ENCODE measurements around the gene XRCC4. TPM values are rescaled to one million over a fixed set of nuclear protein-coding genes. Genes with fewer than 3 reads are reported as not detected.

The XRCC4 gene
- total and polyA plus RNA-seq, 11 donors, result 3.3 to 50.5 (median 8.0) TPM

GRCh38 chr5:83077662-83078261, 415 bp downstream of the XRCC4 start:
- TF ChIP-seq POLR2A (IDR thresholded peaks at IDR 0.05) (no peak), CTCF (IDR thresholded peaks at IDR 0.05) (no peak)
- WGBS, 4 donors, result 3 to 7% (median 5%) methylated on average over 14 of the region's 14 CpGs
- Histone ChIP-seq H3K9me3 (no peaks in the 10 kb centered on the region), H3K4me3 (peak overlapping the region; percentile 56 to 97 (median 76)), H3K36me3 (peaks cover 0 to 6% (median 0%) of the 10 kb centered on the region in 9 donors), H3K27me3 (no peaks in the 10 kb centered on the region), H3K4me1 (peaks cover 0 to 54% (median 30%) of the 10 kb centered on the region in 12 donors), H3K27ac (peak overlapping the region; percentile 41 to 95 (median 84))
- peak in 2 of 4 donors; percentile 3 to 14 for ATAC-seq
- intact Hi-C loops (cut with DNase I), result loop anchor here in 2 of 10 donors (2.0 to 10.0 kb wide), 6 partner anchors 200 to 725 kb away; no protein-coding TSS in a partner anchor
- DNase-seq, result no peak

GRCh38 chr5:83082750-83083149, 5.4 kb downstream of the XRCC4 start:
- Histone ChIP-seq H3K9me3 (no peaks in the 10 kb centered on the region), H3K4me3 (no peak overlapping the region), H3K27ac (no peak overlapping the region), H3K36me3 (no peaks in the 10 kb centered on the region), H3K4me1 (peaks cover 0 to 15% (median 6%) of the 10 kb centered on the region in 12 donors), H3K27me3 (no peaks in the 10 kb centered on the region)
- ATAC-seq (no peak), DNase-seq (no peak)
- TF ChIP-seq POLR2A (IDR thresholded peaks at IDR 0.05), result no peak
- no peak for TF ChIP-seq CTCF (IDR thresholded peaks at IDR 0.05)
- intact Hi-C loops (cut with DNase I), result no loop called here

- H3K27ac ChIP-seq, result no peak overlapping the region
- H3K4me3 ChIP-seq, result no peak overlapping the region
- no peak for DNase-seq
- H3K27me3 ChIP-seq, result no peaks in the 10 kb centered on the region
- H3K4me1 ChIP-seq, result no peaks in the 10 kb centered on the region
- intact Hi-C loops (cut with DNase I), result no loop called here
- H3K36me3 ChIP-seq, result no peaks in the 10 kb centered on the region
- H3K9me3 ChIP-seq, result no peaks in the 10 kb centered on the region
- WGBS, 4 donors, result 87 to 92% (median 90%) methylated on average over 2 of the region's 2 CpGs
- ATAC-seq, result no peak
- TF ChIP-seq CTCF (IDR thresholded peaks at IDR 0.05) (no peak), POLR2A (IDR thresholded peaks at IDR 0.05) (no peak)
Measured at GRCh38 chr5:83084336-83084735, 7.0 kb downstream of the XRCC4 start.

GRCh38 chr5:83085106-83085505, 7.8 kb downstream of the XRCC4 start:
- 83 to 90% (median 86%) methylated on average over 2 of the region's 2 CpGs for WGBS, 4 donors
- H3K4me1 ChIP-seq, result no peaks in the 10 kb centered on the region
- no peak overlapping the region for H3K4me3 ChIP-seq
- no peak for TF ChIP-seq CTCF (IDR thresholded peaks at IDR 0.05)
- TF ChIP-seq POLR2A (IDR thresholded peaks at IDR 0.05), result no peak
- no peak overlapping the region for H3K27ac ChIP-seq
- H3K27me3 ChIP-seq, result no peaks in the 10 kb centered on the region
- no peaks in the 10 kb centered on the region for H3K36me3 ChIP-seq
- ATAC-seq, result no peak
- intact Hi-C loops (cut with DNase I), result no loop called here
- H3K9me3 ChIP-seq, result no peaks in the 10 kb centered on the region
- no peak for DNase-seq

Measured in heart left ventricle (tissue), 16 donors.